ENCODE data around the gene CHIT1.
A peak's percentile ranks its signal among the peaks of the same experiment; 100 is the strongest.

CHIT1 gene

GRCh38 chr1:203274603-203275381, 45.3 kb upstream of the CHIT1 start:
- H3K4me3 ChIP-seq (ENCODE audit: low read depth, low read length) = no peak overlapping the region
- no peak for DNase-seq (ENCODE audit: low read depth)
- no peak for TF ChIP-seq POLR2A (IDR thresholded peaks at IDR 0.05; ENCODE audit: extremely low read depth, insufficient read length)
- no peak for TF ChIP-seq CTCF (IDR thresholded peaks at IDR 0.05; ENCODE audit: low read depth, low read length)
- TF ChIP-seq MYC (IDR thresholded peaks at IDR 0.05; ENCODE audit: low read depth, low read length) = no peak
- no peak for TF ChIP-seq MAX (IDR thresholded peaks at IDR 0.05; ENCODE audit: low read depth, low read length)

GRCh38 chr1:203273869-203274602, 44.6 kb upstream of the CHIT1 start:
- H3K4me3 ChIP-seq (ENCODE audit: low read depth, low read length) = no peak overlapping the region

GRCh38 chr1:203273206-203273868, 43.9 kb upstream of the CHIT1 start:
- no peak overlapping the region for H3K4me3 ChIP-seq (ENCODE audit: low read depth, low read length)
- TF ChIP-seq MAX (IDR thresholded peaks at IDR 0.05; ENCODE audit: low read depth, low read length) = peak; percentile 51; the same call in 1 of the 2 replicates
- no peak for TF ChIP-seq POLR2A (IDR thresholded peaks at IDR 0.05; ENCODE audit: extremely low read depth, insufficient read length)
- TF ChIP-seq MYC (IDR thresholded peaks at IDR 0.05; ENCODE audit: low read depth, low read length) = no peak
- TF ChIP-seq CTCF (IDR thresholded peaks at IDR 0.05; ENCODE audit: low read depth, low read length) = peak; percentile 82
- peak; percentile 78 for DNase-seq (ENCODE audit: low read depth)

More at GRCh38 chr1:203273869-203274602, 44.6 kb upstream of the CHIT1 start:
- TF ChIP-seq MAX (IDR thresholded peaks at IDR 0.05; ENCODE audit: low read depth, low read length) (no peak), MYC (IDR thresholded peaks at IDR 0.05; ENCODE audit: low read depth, low read length) (no peak), POLR2A (IDR thresholded peaks at IDR 0.05; ENCODE audit: extremely low read depth, insufficient read length) (no peak), CTCF (IDR thresholded peaks at IDR 0.05; ENCODE audit: low read depth, low read length) (no peak)
- no peak for DNase-seq (ENCODE audit: low read depth)

GRCh38 chr1:203272633-203273205, 43.2 kb upstream of the CHIT1 start:
- H3K4me3 ChIP-seq (ENCODE audit: low read depth, low read length) = no peak overlapping the region
- TF ChIP-seq MAX (IDR thresholded peaks at IDR 0.05; ENCODE audit: low read depth, low read length) (no peak), CTCF (IDR thresholded peaks at IDR 0.05; ENCODE audit: low read depth, low read length) (no peak), MYC (IDR thresholded peaks at IDR 0.05; ENCODE audit: low read depth, low read length) (no peak), POLR2A (IDR thresholded peaks at IDR 0.05; ENCODE audit: extremely low read depth, insufficient read length) (no peak)
- DNase-seq (ENCODE audit: low read depth) = no peak

- no peak for TF ChIP-seq MYC (IDR thresholded peaks at IDR 0.05; ENCODE audit: low read depth, low read length)
- no peak for TF ChIP-seq MAX (IDR thresholded peaks at IDR 0.05; ENCODE audit: low read depth, low read length)
- no peak for TF ChIP-seq CTCF (IDR thresholded peaks at IDR 0.05; ENCODE audit: low read depth, low read length)
- no peak for TF ChIP-seq POLR2A (IDR thresholded peaks at IDR 0.05; ENCODE audit: extremely low read depth, insufficient read length)
- no peak overlapping the region for H3K4me3 ChIP-seq (ENCODE audit: low read depth, low read length)
Observed at GRCh38 chr1:203271962-203272632, 42.6 kb upstream of the CHIT1 start.

More at GRCh38 chr1:203271962-203272632, 42.6 kb upstream of the CHIT1 start:
- no peak for DNase-seq (ENCODE audit: low read depth)
